ENCODE measurements around the gene CEP152. TPM values are rescaled to one million over a fixed set of nuclear protein-coding genes. Genes with fewer than 3 reads are reported as not detected.

CEP152 gene
- total and polyA plus RNA-seq, 10 of the 15 experiments (the other 5 are each of a cell fraction or from before 2014, with no cell fraction given): 5.3 to 22.6 (median 14.2) TPM

- POLR2A ChIA-PET: no interaction called here
- CTCF ChIA-PET: interaction anchor here (1.6 kb wide), 1 partner anchor 366 kb away, joined by 4 read pairs; no protein-coding TSS in a partner anchor
- no peak overlapping the region for H3K27ac ChIP-seq (ENCODE audit: control insufficient read depth, insufficient read depth)
- intact Hi-C loops (cut with micrococcal nuclease; ENCODE audit: unreplicated experiment) (no loop called here), in situ Hi-C loops (cut with MboI) (no loop called here)
- SMC1A ChIA-PET (ENCODE audit: uncharacterized antibody, unreplicated experiment): interaction anchor here (0.9 kb wide), 1 partner anchor 29 kb away, joined by 4 read pairs; no protein-coding TSS in a partner anchor
- H3K4me1 ChIP-seq (ENCODE audit: control insufficient read depth, insufficient read depth, low read length): no peaks in the 10 kb centered on the region
- H3K9ac ChIP-seq (ENCODE audit: control insufficient read depth, insufficient read depth, low read length): no peak overlapping the region
- RAD21 ChIA-PET (ENCODE audit: unreplicated experiment): no interaction called here
- H3K4me3 ChIP-seq: no peak overlapping the region
- no peaks in the 10 kb centered on the region for H4K20me1 ChIP-seq (ENCODE audit: control insufficient read depth, insufficient read depth)
- DNase-seq (ENCODE audit: low read depth, low spot score): no peak
- H3K79me2 ChIP-seq (ENCODE audit: control insufficient read depth, insufficient read depth, low read length): no peaks in the 10 kb centered on the region
- no peak overlapping the region for H3K4me2 ChIP-seq (ENCODE audit: control insufficient read depth, insufficient read depth)
- 0 out of 4 replicates have a peak, but pooled peaks cover 0 to 3% of the 10 kb centered on the region in 2 experiments for H3K36me3 ChIP-seq (ENCODE audit: control insufficient read depth in 2 of 2, insufficient read depth in 2 of 2, low read length in 1 of 2)
- ATAC-seq: no peak
- 96% methylated on average over 2 of the region's 2 CpGs for WGBS (ENCODE audit: insufficient coverage, insufficient replicate concordance, low lambda C conversion rate, missing lambda C conversion rate)
- H2AFZ ChIP-seq (ENCODE audit: control insufficient read depth, low read depth, low read length): no peak overlapping the region
- no TSS peak for BruUV-seq (replicated peaks)
- no peak for TF ChIP-seq NRF1 (conservative IDR thresholded peaks at IDR 0.05; ENCODE audit: low read depth, low read length)
- TF ChIP-seq JUNB (IDR thresholded peaks at IDR 0.05): no peak
- no peak for TF ChIP-seq STAT1 (conservative IDR thresholded peaks at IDR 0.05)
- no peak for TF ChIP-seq ATF3 (IDR thresholded peaks at IDR 0.05; ENCODE audit: borderline replicate concordance, extremely low read depth, low read depth, low read length)
- no peak for TF ChIP-seq ATF2 (IDR thresholded peaks at IDR 0.05; ENCODE audit: low read length)
- TF ChIP-seq RCOR1 (conservative IDR thresholded peaks at IDR 0.05; ENCODE audit: low read depth, low read length): no peak
- no peak for TF ChIP-seq ZNF622 (IDR thresholded peaks at IDR 0.05)
- TF ChIP-seq CBFB (IDR thresholded peaks at IDR 0.05; ENCODE audit: low read depth): no peak
- no peaks in the 10 kb centered on the region for H3K9me3 ChIP-seq (replicated peaks; ENCODE audit: control insufficient read depth, insufficient read depth, low read length)
- no peak for FAIRE-seq
- H3K27me3 ChIP-seq (replicated peaks in 1 of 2; ENCODE audit: control insufficient read depth in 2 of 2, insufficient read depth in 2 of 2, low read length in 1 of 2): no peaks in the 10 kb centered on the region
Measured at GRCh38 chr15:48723969-48724368, 86.9 kb downstream of the CEP152 start.
